Panc1 (cell line): ENCODE results near the gene FBXO7.

Experiments used
- CTCF ChIP-seq: fragments of 450-650 bp; IDR thresholded peaks from 2 replicates; pipeline ENCODE4 v1.5.1; 2017; ENCODE audit warnings: mild to moderate bottlenecking
- POLR2AphosphoS5 ChIP-seq: IDR thresholded peaks from 2 replicates; pipeline ENCODE4 v1.6.1; 2012; ENCODE audit warnings: mild to moderate bottlenecking, low read depth, low read length, moderate library complexity
- REST ChIP-seq, 2 experiments: IDR thresholded peaks; 2 replicates each; pipeline ENCODE4 v1.6.1; 2011 to 2012; ENCODE audit warnings: low read depth in 2 of 2, control low read depth in 1 of 2, low read length in 1 of 2, mild to moderate bottlenecking in 1 of 2, moderate library complexity in 1 of 2; ENCODE audit not compliant: insufficient read depth in 1 of 2
- TCF7L2 ChIP-seq: IDR thresholded peaks from 2 replicates; pipeline ENCODE4 v1.6.1; 2011; ENCODE audit warnings: mild to moderate bottlenecking, low read depth, low read length, inconsistent platforms

GRCh38 chr22:32469799-32470212 lies 4.8 kb upstream of the FBXO7 start:
- TF ChIP-seq CTCF (no peak), REST (IDR thresholded peaks at IDR 0.05; ENCODE audit: insufficient read depth in 1 of 2, low read depth in 2 of 2, low read length in 1 of 2) (no peak), POLR2AphosphoS5 (no peak), TCF7L2 (no peak)
